ENCODE measurements around the gene GEMIN7. TPM values are rescaled to one million over a fixed set of nuclear protein-coding genes. Genes with fewer than 3 reads are reported as not detected.

The GEMIN7 gene
- total RNA-seq, 1 experiment from 2014 or later, result 29.6 TPM

GRCh38 chr19:45035755-45036154 lies 43.3 kb upstream of the GEMIN7 start:
- intact Hi-C loops (cut with micrococcal nuclease; ENCODE audit: unreplicated experiment), result no loop called here
- H3K4me2 ChIP-seq, result no peak overlapping the region
- no peaks in the 10 kb centered on the region for H3K27me3 ChIP-seq (ENCODE audit: insufficient read depth, low read depth)
- no peaks in the 10 kb centered on the region for H3K9me3 ChIP-seq (ENCODE audit: insufficient read depth, low read depth)
- H3K4me3 ChIP-seq, result no peak overlapping the region
- no peak overlapping the region for H3K27ac ChIP-seq
- BruUV-seq (replicated peaks), result no TSS peak
- no peak overlapping the region for H2AFZ ChIP-seq
- ChIA-PET CTCF (interaction anchor here (0.6 kb wide), 1 partner anchor 108 kb away, joined by 6 read pairs; no protein-coding TSS in a partner anchor), POLR2A (ENCODE audit: unreplicated experiment) (no interaction called here)
- peaks cover 18% of the 10 kb centered on the region; the same call in 1 of the 2 replicates for H3F3A ChIP-seq (ENCODE audit: insufficient read depth, low read depth)
- peaks cover 8% of the 10 kb centered on the region; the same call in 1 of the 2 replicates for H3K36me3 ChIP-seq (ENCODE audit: low read depth)
- H3K9me2 ChIP-seq (ENCODE audit: insufficient read depth), result no peaks in the 10 kb centered on the region
- H4K20me1 ChIP-seq (ENCODE audit: insufficient read depth), result peaks cover 15% of the 10 kb centered on the region
- peaks cover 12% of the 10 kb centered on the region for H3K4me1 ChIP-seq (replicated peaks; ENCODE audit: insufficient read depth)
- DNase-seq, result no peak
- H3K79me2 ChIP-seq (ENCODE audit: low read depth), result peaks cover 19% of the 10 kb centered on the region
- TF ChIP-seq EZH2 (IDR thresholded peaks at IDR 0.05; ENCODE audit: low read depth) (no peak), CTCF (conservative IDR thresholded peaks at IDR 0.05) (no peak)

- no peaks in the 10 kb centered on the region for H3K9me3 ChIP-seq (ENCODE audit: insufficient read depth, low read depth)
- TF ChIP-seq CTCF (conservative IDR thresholded peaks at IDR 0.05), result no peak
- no peak for TF ChIP-seq EZH2 (IDR thresholded peaks at IDR 0.05; ENCODE audit: low read depth)
- H3K27ac ChIP-seq, result no peak overlapping the region
- intact Hi-C loops (cut with micrococcal nuclease; ENCODE audit: unreplicated experiment), result no loop called here
- peaks cover 31% of the 10 kb centered on the region for H4K20me1 ChIP-seq (ENCODE audit: insufficient read depth)
- POLR2A ChIA-PET (ENCODE audit: unreplicated experiment), result no interaction called here
- CTCF ChIA-PET, result interaction anchor here (0.6 kb wide), 1 partner anchor 31 kb away, joined by 8 read pairs; no protein-coding TSS in a partner anchor
- no peaks in the 10 kb centered on the region for H3K9me2 ChIP-seq (ENCODE audit: insufficient read depth)
- no peaks in the 10 kb centered on the region for H3K27me3 ChIP-seq (ENCODE audit: insufficient read depth, low read depth)
- no TSS peak for BruUV-seq (replicated peaks)
- no peak overlapping the region for H3K4me3 ChIP-seq
- H3F3A ChIP-seq (ENCODE audit: insufficient read depth, low read depth), result peaks cover 19% of the 10 kb centered on the region; the same call in 1 of the 2 replicates
- peaks cover 12% of the 10 kb centered on the region for H3K4me1 ChIP-seq (replicated peaks; ENCODE audit: insufficient read depth)
- no peak overlapping the region; the same call in 1 of the 2 replicates for H3K4me2 ChIP-seq
- no peak for DNase-seq
- H3K36me3 ChIP-seq (ENCODE audit: low read depth), result peaks cover 21% of the 10 kb centered on the region
- H2AFZ ChIP-seq, result no peak overlapping the region
- peaks cover 36% of the 10 kb centered on the region for H3K79me2 ChIP-seq (ENCODE audit: low read depth)
Measured at GRCh38 chr19:45037393-45038169, 41.5 kb upstream of the GEMIN7 start.

GRCh38 chr19:45038931-45039893 lies 39.8 kb upstream of the GEMIN7 start, which contains the start of gene CLASRP:
TSS of gene CLASRP (plus strand) at chr19:45039045. CDS start at chr19:45040213, 1,168 bp downstream.
- CTCF ChIA-PET, result interaction anchor here (0.5 to 1.3 kb wide), 3 partner anchors 10 to 440 kb away, joined by 3 to 6 read pairs (median 3); no protein-coding TSS in a partner anchor
- peak within 1 kb of the TSS; percentile 99 for H3K4me2 ChIP-seq
- H3K4me1 ChIP-seq (replicated peaks; ENCODE audit: insufficient read depth), result peaks cover 12% of the 10 kb centered on the region
- intact Hi-C loops (cut with micrococcal nuclease; ENCODE audit: unreplicated experiment), result no loop called here
- no peaks in the 10 kb centered on the region for H3K27me3 ChIP-seq (ENCODE audit: insufficient read depth, low read depth)
- no TSS peak for BruUV-seq (replicated peaks)
- peaks cover 45% of the 10 kb centered on the region for H4K20me1 ChIP-seq (ENCODE audit: insufficient read depth)
- H3K4me3 ChIP-seq, result peak within 1 kb of the TSS; percentile 100
- POLR2A ChIA-PET (ENCODE audit: unreplicated experiment), result interaction anchor here (0.6 to 1.2 kb wide), 9 partner anchors 10 to 469 kb away, joined by 3 to 10 read pairs (median 6); partner anchors contain the start of gene TRAPPC6A
- DNase-seq, result peak; percentile 77 to 90
- no peaks in the 10 kb centered on the region for H3K9me3 ChIP-seq (ENCODE audit: insufficient read depth, low read depth)
- no peaks in the 10 kb centered on the region for H3K9me2 ChIP-seq (ENCODE audit: insufficient read depth)
- H3K36me3 ChIP-seq (ENCODE audit: low read depth), result peaks cover 33% of the 10 kb centered on the region
- peaks cover 19% of the 10 kb centered on the region; the same call in 1 of the 2 replicates for H3F3A ChIP-seq (ENCODE audit: insufficient read depth, low read depth)
- TF ChIP-seq CTCF (conservative IDR thresholded peaks at IDR 0.05) (no peak), EZH2 (IDR thresholded peaks at IDR 0.05; ENCODE audit: low read depth) (no peak)
- peaks cover 50% of the 10 kb centered on the region for H3K79me2 ChIP-seq (ENCODE audit: low read depth)
- H3K27ac ChIP-seq, result peak within 1 kb of the TSS; percentile 81
- H2AFZ ChIP-seq, result peak within 1 kb of the TSS; percentile 99
